ENCODE results near the gene IQSEC1.

IQSEC1 gene

DNA sequence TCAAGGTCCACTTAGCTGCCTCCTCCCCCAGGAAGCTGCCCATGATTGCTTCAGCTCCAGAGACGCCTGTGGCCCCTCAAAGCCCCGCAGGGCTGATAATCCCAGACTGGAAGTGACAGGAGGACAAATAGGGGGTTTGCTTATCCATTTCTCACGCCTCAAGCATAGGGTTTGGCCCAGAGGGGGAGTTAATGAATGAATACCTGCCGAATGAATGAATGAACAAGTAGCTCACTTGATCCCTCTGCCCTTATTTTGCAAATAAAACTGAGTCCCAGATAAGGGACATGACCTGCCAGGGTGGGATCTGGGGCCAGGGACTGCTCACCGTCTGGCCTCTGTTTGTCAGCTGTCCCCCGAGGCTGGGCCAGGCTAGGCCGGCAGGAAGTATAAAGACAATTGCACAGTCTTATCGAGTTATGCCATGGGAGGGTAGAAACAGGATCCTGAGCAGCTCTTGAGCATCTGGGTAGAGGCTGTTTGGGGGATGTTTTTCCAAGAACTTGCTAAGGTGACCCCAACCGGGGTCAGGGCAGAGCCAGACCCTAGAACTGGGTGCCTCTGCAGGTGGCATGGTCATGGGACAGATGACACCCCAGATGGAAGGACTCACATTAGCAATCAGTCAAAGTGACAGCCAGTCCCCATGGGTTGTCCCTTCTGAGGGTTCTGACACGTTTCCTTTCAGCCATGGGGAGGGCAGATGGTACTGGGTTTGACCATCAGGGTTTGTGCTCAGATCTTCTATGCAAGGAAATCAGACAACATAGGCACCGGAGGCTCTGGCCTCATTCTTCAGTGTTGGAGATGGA, 45.0 kb downstream of the IQSEC1 start:
- DNase-seq (ENCODE audit: low spot score in 2 of 2) (no peak), ATAC-seq (no peak)
- Mint-ChIP-seq H3K9me3 (no peaks in the 10 kb centered on the region), H3K4me1 (peaks cover 47% of the 10 kb centered on the region), H3K4me3 (no peak overlapping the region), H3K36me3 (no peaks in the 10 kb centered on the region), H3K27ac (no peak overlapping the region)

DNA sequence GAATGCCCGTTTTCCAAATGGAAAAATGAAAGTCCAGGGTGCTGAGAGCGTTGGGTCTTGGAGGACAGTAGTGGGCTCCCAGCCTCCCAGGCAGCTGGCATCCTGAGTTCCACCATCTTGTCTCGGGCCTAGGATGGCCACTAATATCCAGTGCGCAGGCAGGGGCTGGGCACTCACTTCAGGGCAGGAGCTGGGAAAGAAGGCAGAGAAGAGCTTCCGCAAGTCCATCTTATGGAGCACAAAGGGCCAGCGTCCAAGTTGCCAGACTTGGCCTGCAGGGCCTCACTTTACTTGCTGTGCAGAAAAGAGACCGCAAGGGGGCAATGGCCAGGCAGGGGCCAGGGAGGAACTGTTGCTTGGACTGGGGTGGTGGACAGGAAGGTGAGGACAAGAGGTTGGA, 46.1 kb downstream of the IQSEC1 start:
- H3K27ac Mint-ChIP-seq, result no peak overlapping the region
- H3K36me3 Mint-ChIP-seq, result no peaks in the 10 kb centered on the region
- H3K4me3 Mint-ChIP-seq, result no peak overlapping the region
- peaks cover 47% of the 10 kb centered on the region for H3K4me1 Mint-ChIP-seq
- DNase-seq (ENCODE audit: low spot score in 2 of 2) (no peak), ATAC-seq (no peak)
- no peaks in the 10 kb centered on the region for H3K9me3 Mint-ChIP-seq

DNA sequence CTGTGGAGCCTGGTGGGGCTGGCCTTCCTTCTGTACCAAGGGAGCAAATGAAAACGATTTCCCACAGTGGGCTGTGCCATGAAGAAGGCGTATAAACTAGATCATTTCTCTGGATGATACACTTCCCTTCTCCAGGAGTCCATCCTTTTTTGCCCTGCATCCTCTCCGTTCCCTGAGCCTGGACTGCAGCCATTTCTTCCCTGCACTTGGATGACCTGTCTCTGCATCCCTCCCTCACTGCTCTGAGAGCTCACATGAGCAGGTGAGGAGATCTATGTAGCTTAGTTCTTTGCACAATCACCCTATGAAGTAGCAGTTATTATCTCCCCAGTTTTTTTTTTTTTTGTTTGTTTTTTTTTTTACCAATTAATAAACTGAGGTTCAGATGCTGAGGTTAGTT, 46.7 kb downstream of the IQSEC1 start:
- ATAC-seq, result no peak
- H3K4me3 Mint-ChIP-seq, result no peak overlapping the region
- H3K4me1 Mint-ChIP-seq, result peaks cover 44% of the 10 kb centered on the region
- no peaks in the 10 kb centered on the region for H3K9me3 Mint-ChIP-seq
- H3K36me3 Mint-ChIP-seq, result no peaks in the 10 kb centered on the region
- DNase-seq (ENCODE audit: low spot score in 2 of 2), result no peak
- H3K27ac Mint-ChIP-seq, result peak overlapping the region; percentile 63

DNA sequence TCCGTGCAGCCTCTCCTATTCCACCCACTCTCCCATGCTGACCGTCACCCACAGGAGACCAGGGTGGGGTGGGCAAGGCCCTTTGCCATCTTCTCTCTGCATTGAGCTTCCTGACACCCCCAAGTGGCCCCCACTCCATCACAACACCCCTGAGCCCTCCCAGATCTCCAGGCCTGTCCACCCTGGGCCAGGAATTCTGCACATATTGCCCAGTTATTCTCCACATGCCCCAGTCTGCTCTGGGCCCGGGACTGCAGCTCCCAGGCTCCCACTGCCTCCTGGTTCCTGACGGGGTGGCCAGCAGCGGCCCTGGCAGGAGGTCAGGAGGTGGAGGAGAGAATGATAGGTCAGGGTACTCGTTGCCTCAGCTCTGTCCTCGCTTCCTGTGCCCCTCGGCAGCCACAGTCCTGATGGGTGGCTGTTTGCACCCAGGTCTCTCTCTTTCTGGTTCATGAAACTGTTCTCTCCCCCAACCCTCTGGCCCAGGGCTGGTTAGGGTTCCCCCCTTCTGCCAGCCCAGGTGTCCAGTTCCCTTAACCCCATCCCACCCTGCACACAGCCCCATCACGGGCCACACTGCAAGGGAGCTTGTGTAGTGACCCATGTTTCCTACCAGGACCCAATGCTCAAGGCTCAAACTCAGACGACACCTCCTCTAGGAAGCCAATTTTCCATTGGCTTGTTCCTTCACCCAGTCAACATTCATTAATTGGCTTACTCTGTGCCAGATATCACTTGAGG, 47.3 kb downstream of the IQSEC1 start:
- no peaks in the 10 kb centered on the region for H3K9me3 Mint-ChIP-seq
- ATAC-seq (no peak), DNase-seq (ENCODE audit: low spot score in 2 of 2) (no peak)
- H3K4me1 Mint-ChIP-seq, result peaks cover 38% of the 10 kb centered on the region
- H3K4me3 Mint-ChIP-seq, result no peak overlapping the region
- peak overlapping the region; percentile 63 for H3K27ac Mint-ChIP-seq
- H3K36me3 Mint-ChIP-seq, result no peaks in the 10 kb centered on the region

DNA sequence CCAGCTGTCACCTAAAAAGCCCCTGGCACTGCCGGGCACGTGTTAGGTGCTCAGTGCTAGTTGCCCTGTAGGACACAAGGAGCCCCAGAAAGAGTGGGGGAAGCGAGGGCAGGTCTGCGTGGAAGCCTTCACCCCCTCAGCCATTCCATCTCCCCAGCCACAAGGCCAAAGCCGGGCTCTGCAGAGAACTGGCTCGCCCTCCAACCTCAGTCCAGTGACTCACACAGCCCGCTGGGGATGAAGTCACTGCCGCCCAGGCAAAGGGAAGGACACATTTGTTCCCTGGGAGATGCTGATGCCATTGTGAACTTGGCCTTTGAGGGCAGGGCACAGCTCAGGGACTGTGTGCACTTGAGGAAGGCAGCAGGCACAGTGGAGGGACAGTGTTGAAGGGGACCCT, 48.1 kb downstream of the IQSEC1 start:
- H3K36me3 Mint-ChIP-seq, result no peaks in the 10 kb centered on the region
- H3K4me1 Mint-ChIP-seq, result peaks cover 38% of the 10 kb centered on the region
- H3K9me3 Mint-ChIP-seq, result no peaks in the 10 kb centered on the region
- no peak overlapping the region for H3K27ac Mint-ChIP-seq
- ATAC-seq (peak; percentile 58), DNase-seq (ENCODE audit: low spot score in 2 of 2) (no peak)
- no peak overlapping the region for H3K4me3 Mint-ChIP-seq

DNA sequence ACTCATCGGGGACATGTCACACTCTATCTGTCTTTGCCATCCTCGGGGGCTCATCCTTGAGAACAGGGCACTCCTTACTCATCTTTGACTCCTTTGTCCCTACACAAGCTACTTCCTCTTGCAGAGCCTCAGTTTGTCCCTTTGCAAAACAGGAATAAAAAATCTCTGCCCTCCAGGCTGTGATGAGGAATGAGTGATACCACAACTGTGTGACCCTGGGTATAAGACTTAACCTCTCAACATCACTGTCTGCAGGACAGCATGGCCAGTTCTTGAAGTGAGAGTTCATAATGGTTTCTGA, 48.5 kb downstream of the IQSEC1 start:
- H3K9me3 Mint-ChIP-seq, result no peaks in the 10 kb centered on the region

DNA sequence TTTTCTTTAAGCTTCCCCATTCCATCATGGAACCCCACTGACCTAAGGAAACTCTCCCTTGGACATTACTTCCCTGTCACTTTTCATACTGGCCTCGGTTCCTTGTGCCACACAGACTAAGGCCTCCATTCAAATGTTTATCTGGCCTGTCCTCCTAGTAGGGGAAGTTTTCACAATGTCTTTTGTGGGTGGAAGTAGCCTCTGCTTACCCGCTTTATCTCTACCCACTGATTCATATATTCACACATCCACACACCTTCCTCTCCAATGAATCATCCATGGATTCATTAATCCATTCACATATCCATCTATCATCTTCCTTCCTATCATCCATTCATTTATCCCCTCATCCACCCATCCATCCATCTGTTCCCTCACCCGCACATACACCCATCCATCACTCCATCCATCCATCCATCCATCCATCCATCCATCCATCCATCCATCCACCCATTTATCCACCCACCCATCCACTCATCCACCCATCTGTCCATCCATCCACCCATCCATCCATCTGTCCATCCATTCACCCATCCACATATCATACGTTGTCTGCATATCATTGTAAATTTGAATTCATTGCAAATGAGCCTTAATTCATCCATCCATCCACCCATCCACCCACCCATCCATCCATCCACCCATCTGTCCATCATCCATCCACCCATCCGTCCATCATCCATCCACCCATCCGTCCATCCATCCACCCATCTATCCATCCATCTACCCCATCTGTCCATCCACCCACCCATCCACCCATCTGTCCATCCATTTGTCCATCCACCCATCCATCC, 49.1 kb downstream of the IQSEC1 start:
- H3K27ac Mint-ChIP-seq, result peak overlapping the region; percentile 11
- no peak overlapping the region for H3K4me3 Mint-ChIP-seq
- H3K9me3 Mint-ChIP-seq, result no peaks in the 10 kb centered on the region
- DNase-seq (ENCODE audit: low spot score in 2 of 2), result no peak
- no peak for ATAC-seq
- peaks cover 38% of the 10 kb centered on the region for H3K4me1 Mint-ChIP-seq
- no peaks in the 10 kb centered on the region for H3K36me3 Mint-ChIP-seq

More for the DNA sequence above, 48.5 kb downstream of the IQSEC1 start:
- no peaks in the 10 kb centered on the region for H3K36me3 Mint-ChIP-seq
- H3K4me1 Mint-ChIP-seq, result peaks cover 38% of the 10 kb centered on the region
- no peak overlapping the region for H3K4me3 Mint-ChIP-seq
- no peak for ATAC-seq
- no peak for DNase-seq (ENCODE audit: low spot score in 2 of 2)
- H3K27ac Mint-ChIP-seq, result no peak overlapping the region

DNA sequence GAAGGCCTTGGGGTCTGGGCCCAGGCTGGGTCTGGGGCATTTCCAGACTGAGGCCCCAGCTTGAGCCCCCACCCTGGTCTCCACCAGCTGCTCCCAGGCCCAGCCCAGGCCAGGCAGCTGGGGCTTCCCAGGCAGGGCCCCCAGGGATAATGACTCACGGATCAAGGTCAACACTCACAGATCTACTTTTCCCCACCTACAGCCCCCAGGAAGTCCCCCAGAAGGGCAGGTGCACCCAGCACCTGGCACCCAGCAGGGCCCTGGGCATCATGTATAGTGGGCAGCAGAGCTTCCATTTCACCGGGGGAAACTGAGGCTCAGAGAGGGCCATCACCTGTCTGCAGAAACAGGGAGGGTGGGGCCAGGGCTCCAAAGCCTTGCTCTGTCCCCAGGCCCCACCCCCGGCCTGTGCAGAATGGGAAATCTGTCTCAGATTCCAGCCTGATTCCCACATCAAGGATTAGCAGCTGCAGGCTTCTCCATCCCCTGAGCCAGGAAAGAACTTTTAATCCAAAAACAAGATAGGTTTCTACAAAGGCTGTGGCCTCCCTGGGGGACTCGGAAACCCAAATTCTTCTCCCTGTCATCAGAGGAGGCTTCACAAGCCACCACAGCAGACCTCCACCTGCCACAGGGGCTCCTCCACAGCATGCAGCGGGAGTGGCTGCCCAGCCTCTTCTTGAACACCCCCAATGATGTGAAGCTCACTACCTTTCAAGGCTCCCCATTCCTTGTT, 49.8 kb downstream of the IQSEC1 start:
- peak overlapping the region; percentile 11 for H3K27ac Mint-ChIP-seq
- H3K9me3 Mint-ChIP-seq, result no peaks in the 10 kb centered on the region
- ATAC-seq (peak; percentile 23), DNase-seq (ENCODE audit: low spot score in 2 of 2) (no peak)
- peaks cover 38% of the 10 kb centered on the region for H3K4me1 Mint-ChIP-seq
- no peak overlapping the region for H3K4me3 Mint-ChIP-seq
- no peaks in the 10 kb centered on the region for H3K36me3 Mint-ChIP-seq

DNA sequence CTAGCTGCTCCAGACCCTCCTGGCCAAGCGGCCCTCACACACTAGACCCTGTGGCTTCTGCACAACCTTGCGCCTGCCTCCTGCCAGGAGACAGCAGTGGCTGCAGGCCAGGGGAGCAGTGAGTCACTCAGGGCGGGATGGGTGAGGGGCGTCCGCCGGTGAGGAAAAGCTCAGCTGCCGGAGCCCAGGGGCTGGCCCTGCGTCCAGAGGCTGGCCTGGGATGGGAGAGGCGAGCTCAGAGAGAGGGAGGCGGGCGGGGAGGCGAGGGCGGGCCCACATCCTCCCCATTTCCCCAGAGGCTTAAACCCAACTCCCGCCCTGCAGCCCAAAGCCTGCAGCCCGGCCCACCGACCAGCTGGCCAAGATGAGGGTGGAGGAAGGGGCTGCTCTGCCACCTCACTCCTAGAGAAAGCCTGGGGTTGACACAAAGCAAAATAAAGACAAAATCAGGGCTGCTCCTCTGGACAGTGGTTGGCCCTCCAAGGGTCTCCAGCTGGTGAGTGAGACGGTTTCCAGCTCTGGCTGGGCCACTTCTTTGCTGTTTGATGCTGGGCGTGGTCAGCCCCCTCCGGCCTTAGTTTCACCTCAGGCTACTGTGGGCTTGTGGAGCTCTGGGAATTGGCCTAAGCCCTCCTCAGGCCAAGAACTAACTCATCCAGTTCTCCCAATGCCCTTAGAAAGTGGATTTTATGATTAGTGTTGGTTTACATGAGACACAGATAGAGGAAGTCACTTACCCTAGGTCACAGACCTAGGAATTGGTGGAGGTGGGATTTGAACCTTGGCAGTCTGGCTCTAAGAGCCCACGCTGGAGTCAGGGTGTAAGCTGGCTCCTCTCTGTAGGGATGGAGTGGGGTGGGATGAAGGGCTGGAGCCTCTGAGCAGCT, 50.6 kb downstream of the IQSEC1 start:
- H3K36me3 Mint-ChIP-seq, result no peaks in the 10 kb centered on the region
- ATAC-seq, result no peak
- H3K27ac Mint-ChIP-seq, result no peak overlapping the region
- no peak for DNase-seq (ENCODE audit: low spot score in 2 of 2)
- no peaks in the 10 kb centered on the region for H3K9me3 Mint-ChIP-seq
- H3K4me1 Mint-ChIP-seq, result peaks cover 38% of the 10 kb centered on the region
- H3K4me3 Mint-ChIP-seq, result peak overlapping the region; percentile 50

DNA sequence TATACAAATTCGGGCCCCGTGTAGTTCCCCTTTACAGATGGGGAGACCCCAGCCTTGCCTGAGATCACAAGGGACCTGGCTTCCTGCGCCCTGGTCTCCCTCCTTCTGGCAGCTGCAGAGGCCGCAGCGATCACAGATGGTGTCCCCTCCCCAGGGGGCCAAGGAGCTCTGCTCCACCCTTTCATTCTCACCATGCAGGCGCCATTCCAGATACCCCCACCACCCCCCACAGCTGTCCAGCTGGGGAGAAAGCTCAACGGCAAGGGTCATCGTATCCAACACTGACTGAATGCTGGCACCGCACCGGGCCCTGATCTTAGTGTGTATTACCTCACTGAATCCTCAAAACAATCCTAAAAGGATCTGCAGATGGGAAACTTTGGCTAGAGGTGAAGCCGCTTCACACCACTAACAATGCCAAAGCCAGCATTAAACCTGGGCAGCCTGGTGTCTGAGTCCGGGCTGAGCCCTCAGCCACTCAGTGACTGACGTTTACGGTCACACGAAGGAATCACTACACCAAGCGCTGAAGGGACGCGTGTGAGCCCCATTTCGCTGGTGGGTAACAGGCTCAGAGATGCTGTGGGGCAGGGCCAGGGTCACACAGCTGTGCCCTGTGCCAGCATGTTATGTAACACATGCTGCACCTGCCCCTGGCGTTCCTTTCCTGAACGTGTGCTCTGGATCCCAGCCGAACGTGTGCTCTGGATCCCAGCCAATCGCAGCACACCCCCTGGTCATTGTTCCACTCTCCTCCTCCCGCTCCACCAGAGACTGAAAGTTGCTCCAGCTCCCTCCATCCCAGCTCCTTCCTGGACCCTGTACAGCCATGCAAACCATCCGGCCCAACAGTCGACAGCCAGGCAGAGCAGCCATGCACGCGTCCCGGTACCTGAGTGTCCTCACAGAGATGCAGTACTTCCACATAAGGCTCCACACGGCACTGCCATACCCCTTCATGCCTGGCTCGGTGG, 51.8 kb downstream of the IQSEC1 start:
- H3K9me3 Mint-ChIP-seq, result no peaks in the 10 kb centered on the region
- no peak for DNase-seq (ENCODE audit: low spot score in 2 of 2)
- ATAC-seq, result no peak
- peak overlapping the region; percentile 50 for H3K4me3 Mint-ChIP-seq
- peaks cover 42% of the 10 kb centered on the region for H3K4me1 Mint-ChIP-seq
- H3K27ac Mint-ChIP-seq, result peak overlapping the region; percentile 29
- H3K36me3 Mint-ChIP-seq, result peaks cover 4% of the 10 kb centered on the region

DNA sequence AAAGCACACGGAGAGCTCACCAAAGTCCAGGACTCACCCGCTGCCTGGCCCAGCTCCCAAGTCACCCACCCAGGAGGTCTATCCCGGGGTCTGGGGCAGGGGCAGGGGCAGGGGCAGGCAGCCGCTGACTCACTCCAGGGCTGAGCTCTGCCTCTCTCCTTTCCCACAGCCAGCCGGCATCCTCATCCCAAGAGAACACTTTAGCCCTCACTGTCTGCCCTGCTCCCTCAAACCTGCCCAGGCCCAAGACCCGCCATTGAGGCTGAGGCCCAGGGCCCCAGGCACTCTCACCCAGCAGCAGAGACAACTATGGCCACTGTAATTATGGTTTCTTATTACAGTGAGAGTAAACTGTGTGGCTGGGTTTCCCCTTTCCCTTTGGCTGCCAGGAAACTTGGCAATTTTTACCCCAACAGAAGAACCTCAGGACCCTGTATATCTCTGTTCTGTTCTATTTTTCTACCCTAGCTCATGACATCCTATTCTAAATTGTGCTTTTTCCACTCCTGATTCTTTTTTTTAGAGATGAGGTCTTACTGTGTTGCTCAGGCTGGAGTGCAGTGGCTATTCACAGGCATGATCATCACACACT, 53.0 kb downstream of the IQSEC1 start:
- Mint-ChIP-seq H3K36me3 (peaks cover 10% of the 10 kb centered on the region), H3K4me3 (no peak overlapping the region), H3K4me1 (peaks cover 42% of the 10 kb centered on the region), H3K27ac (no peak overlapping the region), H3K9me3 (no peaks in the 10 kb centered on the region)
- no peak for DNase-seq (ENCODE audit: low spot score in 2 of 2)
- ATAC-seq, result no peak

DNA sequence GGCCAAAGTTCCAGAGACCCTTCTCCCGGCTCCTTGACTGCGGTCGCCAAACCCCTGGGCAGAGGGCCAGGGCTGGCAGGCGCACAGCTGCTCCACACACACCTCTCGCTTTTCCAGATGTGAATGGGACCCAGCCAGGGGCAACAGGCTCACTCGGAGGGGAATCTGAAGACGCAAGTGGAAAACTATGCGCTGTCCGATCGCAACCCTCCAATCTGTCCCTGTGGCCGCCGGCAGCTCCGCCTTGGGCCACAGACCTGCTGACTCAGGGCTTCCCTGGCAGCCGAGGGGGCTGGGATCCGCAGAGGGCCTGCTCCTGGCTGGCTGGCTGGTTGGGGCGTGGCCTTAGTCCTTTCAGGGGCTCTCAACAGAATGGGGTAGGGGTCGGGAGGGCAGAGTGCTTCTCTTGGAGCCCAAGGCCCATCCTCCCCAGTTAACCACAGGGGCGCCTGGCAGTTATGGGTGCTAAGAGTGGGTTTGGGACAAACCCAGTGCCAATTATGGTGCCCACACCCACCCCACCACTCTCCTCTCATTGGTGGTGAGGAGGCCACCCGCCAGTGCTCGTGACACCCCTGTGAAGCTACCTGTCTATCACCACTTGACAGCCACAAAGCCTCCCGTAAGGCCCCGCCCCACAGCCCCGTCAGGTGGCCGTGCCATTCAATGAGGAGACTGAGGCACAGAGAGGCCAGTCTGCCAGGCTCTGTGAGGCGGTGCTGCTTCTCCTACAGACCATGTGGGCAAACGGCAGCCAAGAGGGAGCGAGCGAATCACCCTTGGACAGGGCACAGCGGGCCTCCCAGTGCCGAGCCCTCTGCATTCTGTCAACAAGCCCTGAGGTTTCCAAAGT, 53.8 kb downstream of the IQSEC1 start:
- Mint-ChIP-seq H3K9me3 (no peaks in the 10 kb centered on the region), H3K4me3 (no peak overlapping the region), H3K27ac (peak overlapping the region; percentile 17), H3K36me3 (peaks cover 10% of the 10 kb centered on the region), H3K4me1 (peaks cover 42% of the 10 kb centered on the region)
- DNase-seq (ENCODE audit: low spot score in 2 of 2), result no peak
- no peak for ATAC-seq
